Right lobe of liver (tissue), 4 donors: ENCODE data around the gene PTGS1.

ENCODE experiments used
- POLR2A ChIP-seq: fragments of 450-650 bp; IDR thresholded peaks from one replicate; pipeline ENCODE4 v1.6.1; 2017; ENCODE audit warnings: antibody characterized with exemption, mild to moderate bottlenecking
- TF ChIP-seq, protein P1 (sequence below), 4 donors: fragments of 200-600 bp in 3 of 4; fragments of 450-650 bp in 1 of 4; IDR thresholded peaks; one replicate each; pipeline versions ENCODE4 v1.5.1 to v1.8.0; 2016 to 2022; ENCODE audit warnings: antibody characterized with exemption in 4 of 4, mild to moderate bottlenecking in 2 of 4
- donor health status: DM: no; HTN: no; CAD: no.
- donor health status: DM: no; HTN: no; CAD: no.
- donor health status: DM: no; HTN: yes; CAD: no.

GRCh38 chr9:122338994-122339393 is 31.8 kb upstream of the PTGS1 start:
- TF ChIP-seq, protein P1, sequence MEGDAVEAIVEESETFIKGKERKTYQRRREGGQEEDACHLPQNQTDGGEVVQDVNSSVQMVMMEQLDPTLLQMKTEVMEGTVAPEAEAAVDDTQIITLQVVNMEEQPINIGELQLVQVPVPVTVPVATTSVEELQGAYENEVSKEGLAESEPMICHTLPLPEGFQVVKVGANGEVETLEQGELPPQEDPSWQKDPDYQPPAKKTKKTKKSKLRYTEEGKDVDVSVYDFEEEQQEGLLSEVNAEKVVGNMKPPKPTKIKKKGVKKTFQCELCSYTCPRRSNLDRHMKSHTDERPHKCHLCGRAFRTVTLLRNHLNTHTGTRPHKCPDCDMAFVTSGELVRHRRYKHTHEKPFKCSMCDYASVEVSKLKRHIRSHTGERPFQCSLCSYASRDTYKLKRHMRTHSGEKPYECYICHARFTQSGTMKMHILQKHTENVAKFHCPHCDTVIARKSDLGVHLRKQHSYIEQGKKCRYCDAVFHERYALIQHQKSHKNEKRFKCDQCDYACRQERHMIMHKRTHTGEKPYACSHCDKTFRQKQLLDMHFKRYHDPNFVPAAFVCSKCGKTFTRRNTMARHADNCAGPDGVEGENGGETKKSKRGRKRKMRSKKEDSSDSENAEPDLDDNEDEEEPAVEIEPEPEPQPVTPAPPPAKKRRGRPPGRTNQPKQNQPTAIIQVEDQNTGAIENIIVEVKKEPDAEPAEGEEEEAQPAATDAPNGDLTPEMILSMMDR (IDR thresholded peaks at IDR 0.05) = no peak
- TF ChIP-seq POLR2A = no peak
